Sigmoid colon (tissue), 4 donors: Measurements from ENCODE around the gene TTC31.

Experiments used
- CTCF ChIP-seq, 4 experiments: fragments of 450-650 bp in 3 of 4; fragments of 200-600 bp in 1 of 4; IDR thresholded peaks; one replicate each; pipeline ENCODE4 v1.5.1; 2016 to 2019; ENCODE audit warnings: antibody characterized with exemption in 4 of 4, mild to moderate bottlenecking in 3 of 4, moderate library complexity in 2 of 4
- POLR2AphosphoS5 ChIP-seq, 4 donors: sonication (generic); formaldehyde crosslinking; IDR thresholded peaks; one replicate each; pipeline ENCODE4 v1.6.1; 2017; ENCODE audit warnings: antibody characterized with exemption in 4 of 4

DNA sequence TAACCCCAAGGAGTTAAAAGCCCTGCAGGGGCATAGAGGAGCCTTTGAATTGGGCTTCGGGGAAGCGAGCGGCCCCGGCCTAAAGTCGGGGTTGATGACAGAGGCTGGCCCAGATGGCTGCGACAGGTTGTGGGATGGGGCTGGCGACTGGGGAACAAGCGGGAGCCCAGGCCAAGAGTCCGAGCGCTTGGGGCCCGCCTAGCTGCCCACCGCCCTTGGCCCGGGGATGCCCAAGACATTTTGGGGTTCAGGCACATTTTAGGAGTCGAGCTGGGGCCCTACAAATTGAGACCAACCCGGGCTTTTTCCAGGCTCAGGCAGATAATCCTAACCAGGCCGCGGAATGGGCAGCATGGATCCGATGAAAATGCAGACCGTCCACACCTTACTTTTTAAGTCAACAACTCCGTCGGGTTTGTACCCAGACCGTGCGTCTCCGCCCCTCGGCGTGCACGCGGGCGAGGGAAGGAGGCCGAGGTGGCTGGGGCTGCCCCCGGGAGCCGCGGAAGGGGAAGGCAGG lies 41.7 kb upstream of the TTC31 start:
- TF ChIP-seq POLR2AphosphoS5 (IDR thresholded peaks at IDR 0.05) (peak in 1 of 4 donors; percentile 1), CTCF (IDR thresholded peaks at IDR 0.05) (no peak)
